ENCODE data around the gene PDE8A.
A peak's percentile ranks its signal among the peaks of the same experiment; 100 is the strongest.
"Not testable (repeated sequence)": the region's sequence is repeated elsewhere in the genome, so short reads cannot be mapped to it uniquely, and the experiment has no call there.

The PDE8A gene

GRCh38 chr15:84992157-84992944 lies 10.7 kb downstream of the PDE8A start:
- peak; percentile 25 for DNase-seq

GRCh38 chr15:84996055-84996454 lies 14.4 kb downstream of the PDE8A start:
- DNase-seq = no peak

- DNase-seq = not testable (repeated sequence)
Measured at GRCh38 chr15:84996714-84997113, 15.1 kb downstream of the PDE8A start.

- DNase-seq = not testable (repeated sequence)
Measured at GRCh38 chr15:84997214-84997613, 15.6 kb downstream of the PDE8A start.

GRCh38 chr15:85000189-85000864 lies 18.7 kb downstream of the PDE8A start:
- DNase-seq = no peak

- no peak for DNase-seq
Measured at GRCh38 chr15:85000937-85001336, 19.3 kb downstream of the PDE8A start.

GRCh38 chr15:85002517-85002916 lies 20.9 kb downstream of the PDE8A start:
- DNase-seq = no peak

GRCh38 chr15:85003593-85004312 lies 22.1 kb downstream of the PDE8A start:
- peak; percentile 57 for DNase-seq

GRCh38 chr15:85004550-85004949 lies 22.9 kb downstream of the PDE8A start:
- no peak for DNase-seq

- DNase-seq = no peak
Measured at GRCh38 chr15:85005319-85005718, 23.7 kb downstream of the PDE8A start.

GRCh38 chr15:85005746-85006145 lies 24.1 kb downstream of the PDE8A start:
- no peak for DNase-seq

- no peak for DNase-seq
Measured at GRCh38 chr15:85006201-85006600, 24.5 kb downstream of the PDE8A start.

GRCh38 chr15:85006655-85007054 lies 25.0 kb downstream of the PDE8A start:
- DNase-seq = no peak

GRCh38 chr15:85007137-85007536 lies 25.5 kb downstream of the PDE8A start:
- DNase-seq = no peak

- DNase-seq = no peak
Measured at GRCh38 chr15:85007741-85008397, 26.2 kb downstream of the PDE8A start.

GRCh38 chr15:85008474-85009260 lies 27.0 kb downstream of the PDE8A start:
- DNase-seq = no peak

GRCh38 chr15:85009435-85009834 lies 27.8 kb downstream of the PDE8A start:
- no peak for DNase-seq

GRCh38 chr15:85010071-85010385 lies 28.4 kb downstream of the PDE8A start:
- no peak for DNase-seq

GRCh38 chr15:85010386-85011159 lies 28.9 kb downstream of the PDE8A start:
- DNase-seq = peak; percentile 8

- no peak for DNase-seq
Measured at GRCh38 chr15:85011160-85011571, 29.5 kb downstream of the PDE8A start.

GRCh38 chr15:85011724-85012123 lies 30.1 kb downstream of the PDE8A start:
- DNase-seq = not testable (repeated sequence)

- no peak for DNase-seq
Measured at GRCh38 chr15:85013785-85014184, 32.1 kb downstream of the PDE8A start.

Data from hematopoietic multipotent progenitor cell treated with erythropoietin and hydrocortisone succinate and interleukin-3 and kit ligand, for 6 days (in vitro differentiated cells).